H9 (cell line): ENCODE data around the gene PKP1. TPM values are rescaled to one million over a fixed set of nuclear protein-coding genes. Genes with fewer than 3 reads are reported as not detected.

Experiments
- DNase-seq: peaks from one replicate; pipeline ENCODE4 v3.0.0-alpha.2; 2017
- H2AFZ ChIP-seq: one replicate; pipeline ENCODE4 v1.6.1; 2013; ENCODE audit warnings: mild to moderate bottlenecking, low read length, control low read depth, moderate library complexity
- H2AK5ac ChIP-seq: 2 replicates; pipeline ENCODE4 v1.6.1; 2013; ENCODE audit warnings: low read length, control low read depth, mixed read lengths; ENCODE audit not compliant: insufficient read length
- H2BK120ac ChIP-seq: one replicate; pipeline ENCODE4 v1.6.1; 2013; ENCODE audit warnings: low read depth, mild to moderate bottlenecking, low read length, control low read depth, inconsistent platforms; ENCODE audit not compliant: poor library complexity, severe bottlenecking
- H2BK12ac ChIP-seq: 2 replicates; pipeline ENCODE4 v1.6.1; 2013; ENCODE audit warnings: low read length, control low read depth, mixed read lengths, low read depth; ENCODE audit not compliant: insufficient read length
- H2BK15ac ChIP-seq: 2 replicates; pipeline ENCODE4 v1.6.1; 2013; ENCODE audit warnings: low read depth, low read length, control low read depth
- H2BK20ac ChIP-seq: one replicate; pipeline ENCODE4 v1.6.1; 2013; ENCODE audit warnings: low read depth, mild to moderate bottlenecking, low read length, control low read depth, inconsistent platforms; ENCODE audit not compliant: poor library complexity, severe bottlenecking
- H2BK5ac ChIP-seq: 2 replicates; pipeline ENCODE4 v1.6.1; 2013; ENCODE audit warnings: low read length, control low read depth, mixed read lengths; ENCODE audit not compliant: insufficient read length
- H3K14ac ChIP-seq: 2 replicates; pipeline ENCODE4 v1.6.1; 2013; ENCODE audit warnings: low read length, control low read depth; ENCODE audit not compliant: insufficient read depth
- H3K18ac ChIP-seq: 2 replicates; pipeline ENCODE4 v1.6.1; 2013; ENCODE audit warnings: low read depth, mild to moderate bottlenecking, mixed read lengths, low read length, control low read depth; ENCODE audit not compliant: insufficient read length
- H3K23ac ChIP-seq: 2 replicates; pipeline ENCODE4 v1.6.1; 2013; ENCODE audit warnings: low read length, control low read depth, mixed read lengths, low read depth; ENCODE audit not compliant: insufficient read length
- H3K23me2 ChIP-seq: 2 replicates; pipeline ENCODE4 v1.6.1; 2013; ENCODE audit warnings: low read depth, mild to moderate bottlenecking, mixed read lengths, low read length, control low read depth; ENCODE audit not compliant: insufficient read length, poor library complexity, severe bottlenecking
- H3K27ac ChIP-seq: 2 replicates; pipeline ENCODE4 v1.5.1; 2013; ENCODE audit warnings: low read length, control low read depth, mixed read lengths, low read depth; ENCODE audit not compliant: insufficient read length
- H3K27me3 ChIP-seq: 2 replicates; pipeline ENCODE4 v1.6.1; 2013; ENCODE audit warnings: low read length, control low read depth, inconsistent platforms; ENCODE audit not compliant: insufficient read depth
- H3K4ac ChIP-seq: 2 replicates; pipeline ENCODE4 v1.6.1; 2013; ENCODE audit warnings: low read depth, mild to moderate bottlenecking, control low read depth, inconsistent platforms, low read length, moderate library complexity
- H3K4me1 ChIP-seq: 2 replicates; pipeline ENCODE4 v1.6.1; 2013; ENCODE audit warnings: low read length, control low read depth, inconsistent platforms; ENCODE audit not compliant: insufficient read depth
- H3K4me2 ChIP-seq: 2 replicates; pipeline ENCODE4 v1.6.1; 2013; ENCODE audit warnings: low read length, control low read depth, mixed read lengths; ENCODE audit not compliant: insufficient read length, insufficient read depth
- H3K56ac ChIP-seq: 2 replicates; pipeline ENCODE4 v1.6.1; 2013; ENCODE audit warnings: low read depth, mild to moderate bottlenecking, mixed read lengths, low read length, control low read depth; ENCODE audit not compliant: insufficient read length
- H3K79me1 ChIP-seq: 2 replicates; pipeline ENCODE4 v1.6.1; 2013; ENCODE audit warnings: low read depth, mild to moderate bottlenecking, moderate library complexity, low read length, control low read depth, inconsistent platforms; ENCODE audit not compliant: insufficient read depth, poor library complexity, severe bottlenecking
- H3K79me2 ChIP-seq: 2 replicates; pipeline ENCODE4 v1.6.1; 2013; ENCODE audit warnings: low read length, control low read depth, inconsistent platforms; ENCODE audit not compliant: insufficient read depth
- H3K9ac ChIP-seq: 2 replicates; pipeline ENCODE4 v1.6.1; 2013; ENCODE audit warnings: low read length, control low read depth, mixed read lengths; ENCODE audit not compliant: insufficient read length; ENCODE audit errors: extremely low read depth
- H3K9me3 ChIP-seq: one replicate; pipeline ENCODE4 v1.6.1; 2013; ENCODE audit warnings: low read depth, low read length, inconsistent platforms; ENCODE audit not compliant: control insufficient read depth
- H3T11ph ChIP-seq: one replicate; pipeline ENCODE4 v1.6.1; 2013; ENCODE audit warnings: mild to moderate bottlenecking, low read length, control low read depth, inconsistent platforms
- H4K20me1 ChIP-seq: one replicate; pipeline ENCODE4 v1.6.1; 2013; ENCODE audit not compliant: control insufficient read depth, insufficient read length, insufficient read depth
- H4K5ac ChIP-seq: 2 replicates; pipeline ENCODE4 v1.6.1; 2013; ENCODE audit warnings: low read depth, mild to moderate bottlenecking, mixed read lengths, low read length, control low read depth; ENCODE audit not compliant: insufficient read length
- H4K8ac ChIP-seq: replicated peaks from 2 replicates; pipeline ENCODE4 v1.6.1; 2013; ENCODE audit warnings: low read length, control low read depth, mixed read lengths, low read depth; ENCODE audit not compliant: insufficient read length
- H4K91ac ChIP-seq: 2 replicates; pipeline ENCODE4 v1.6.1; 2013; ENCODE audit warnings: low read depth, mild to moderate bottlenecking, moderate library complexity, mixed read lengths, low read length, control low read depth; ENCODE audit not compliant: insufficient read length
- H3K27ac Mint-ChIP-seq, 3 experiments: 2 replicates in 2 of 3; 3 replicates in 1 of 3; pipeline ENCODE4 v1.8.0; 2020 to 2021; ENCODE audit warnings: mixed read lengths in 3 of 3, mild to moderate bottlenecking in 1 of 3, moderate library complexity in 1 of 3
- H3K27me3 Mint-ChIP-seq: 2 replicates; pipeline ENCODE4 v1.8.0; 2021; ENCODE audit warnings: low read depth, mild to moderate bottlenecking, moderate library complexity, mixed read lengths
- H3K36me3 Mint-ChIP-seq, 3 experiments: 2 replicates in 2 of 3; 3 replicates in 1 of 3; pipeline ENCODE4 v1.8.0; 2020 to 2021; ENCODE audit warnings: low read depth in 3 of 3, mixed read lengths in 3 of 3; ENCODE audit not compliant: insufficient read depth in 1 of 3
- H3K4me1 Mint-ChIP-seq, 2 experiments: 2 replicates each; pipeline ENCODE4 v1.8.0; 2020; ENCODE audit warnings: mixed read lengths in 2 of 2
- H3K4me3 Mint-ChIP-seq, 2 experiments: 2 replicates in 1 of 2; 3 replicates in 1 of 2; pipeline ENCODE4 v1.8.0; 2020 to 2021; ENCODE audit warnings: mild to moderate bottlenecking in 2 of 2, mixed read lengths in 2 of 2, moderate library complexity in 1 of 2
- H3K9me3 Mint-ChIP-seq, 2 experiments: 2 replicates in 1 of 2; 3 replicates in 1 of 2; pipeline ENCODE4 v1.8.0; 2020; ENCODE audit warnings: mild to moderate bottlenecking in 2 of 2, mixed read lengths in 2 of 2, moderate library complexity in 1 of 2
- WGBS: extraction: QIAGEN DNeasy Blood & Tissue Kit; methylation state at CpG from one replicate; pipeline ENCODE4 v1.1.7; 2013; ENCODE audit warnings: missing lambda C conversion rate, low lambda C conversion rate, mixed read lengths; ENCODE audit not compliant: insufficient read length; ENCODE audit errors: extremely low coverage; 5-methylcytosine and 5-hydroxymethylcytosine counted together
- total RNA-seq: library from RNA; stranded (reverse); gene quantifications from 2 replicates; pipeline ENCODE4 v1.2.1, GENCODE V29; 2021
- TF ChIP-seq, protein P1 (sequence below): fragments of 200-600 bp; sonication (generic); conservative IDR thresholded peaks from 3 replicates; pipeline ENCODE4 v1.8.0; 2021; ENCODE audit warnings: antibody characterized with exemption, mild to moderate bottlenecking

The PKP1 gene
- total RNA-seq, 1 experiment from 2014 or later, result 0.09 TPM

GRCh38 chr1:201335174-201335870 lies 52.0 kb downstream of the PKP1 start:
- Histone ChIP-seq H4K91ac (no peak overlapping the region), H3T11ph (no peak overlapping the region), H2AFZ (no peak overlapping the region), H3K27ac (no peak overlapping the region), H3K23ac (no peak overlapping the region), H3K9me3 (no peaks in the 10 kb centered on the region), H3K4ac (no peak overlapping the region), H2BK15ac (no peak overlapping the region), H3K14ac (no peak overlapping the region), H2BK20ac (no peak overlapping the region), H3K4me2 (no peak overlapping the region), H2BK5ac (no peak overlapping the region), H2AK5ac (no peak overlapping the region), H3K18ac (no peak overlapping the region), H4K5ac (no peak overlapping the region), H3K79me2 (no peaks in the 10 kb centered on the region), H2BK12ac (no peak overlapping the region), H3K23me2 (no peaks in the 10 kb centered on the region), H3K27me3 (no peaks in the 10 kb centered on the region), H3K4me1 (no peaks in the 10 kb centered on the region), H4K20me1 (no peaks in the 10 kb centered on the region), H3K56ac (no peak overlapping the region), H4K8ac (no peak overlapping the region), H3K9ac (no peak overlapping the region), H2BK120ac (no peak overlapping the region), H3K79me1 (no peaks in the 10 kb centered on the region)
- TF ChIP-seq, protein P1, sequence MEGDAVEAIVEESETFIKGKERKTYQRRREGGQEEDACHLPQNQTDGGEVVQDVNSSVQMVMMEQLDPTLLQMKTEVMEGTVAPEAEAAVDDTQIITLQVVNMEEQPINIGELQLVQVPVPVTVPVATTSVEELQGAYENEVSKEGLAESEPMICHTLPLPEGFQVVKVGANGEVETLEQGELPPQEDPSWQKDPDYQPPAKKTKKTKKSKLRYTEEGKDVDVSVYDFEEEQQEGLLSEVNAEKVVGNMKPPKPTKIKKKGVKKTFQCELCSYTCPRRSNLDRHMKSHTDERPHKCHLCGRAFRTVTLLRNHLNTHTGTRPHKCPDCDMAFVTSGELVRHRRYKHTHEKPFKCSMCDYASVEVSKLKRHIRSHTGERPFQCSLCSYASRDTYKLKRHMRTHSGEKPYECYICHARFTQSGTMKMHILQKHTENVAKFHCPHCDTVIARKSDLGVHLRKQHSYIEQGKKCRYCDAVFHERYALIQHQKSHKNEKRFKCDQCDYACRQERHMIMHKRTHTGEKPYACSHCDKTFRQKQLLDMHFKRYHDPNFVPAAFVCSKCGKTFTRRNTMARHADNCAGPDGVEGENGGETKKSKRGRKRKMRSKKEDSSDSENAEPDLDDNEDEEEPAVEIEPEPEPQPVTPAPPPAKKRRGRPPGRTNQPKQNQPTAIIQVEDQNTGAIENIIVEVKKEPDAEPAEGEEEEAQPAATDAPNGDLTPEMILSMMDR, result no peak
- H3K36me3 Mint-ChIP-seq, result no peaks in the 10 kb centered on the region
- peaks cover 3% of the 10 kb centered on the region for H3K27me3 Mint-ChIP-seq
- no peak overlapping the region for H3K27ac Mint-ChIP-seq
- no peak for DNase-seq
- WGBS, result no CpG with 5 or more reads among the region's 10 CpGs
- H3K9me3 Mint-ChIP-seq, result no peaks in the 10 kb centered on the region
- H3K4me3 Mint-ChIP-seq, result no peak overlapping the region
- H3K4me1 Mint-ChIP-seq, result peaks cover 0 to 4% of the 10 kb centered on the region in 2 experiments; a peak in 1 of 4 replicates
